Activated CD4-positive, CD25-positive, alpha-beta regulatory T cell treated with anti-CD3 and anti-CD28 coated beads, Interleukin-2, amount 50 U/mL, for 24 hours (primary cell): ENCODE measurements around the gene ANKFY1.
"Not testable (repeated sequence)": the region's sequence is repeated elsewhere in the genome, so short reads cannot be mapped to it uniquely, and the experiment has no call there.

Experiments used
- ATAC-seq, 2 donors: fragments of 150-1000 bp; cut with Tn5 transposase; one replicate each; pipeline ENCODE4 v1.10.0; 2021; ENCODE audit warnings: mild to moderate bottlenecking in 1 of 2, moderate library complexity in 1 of 2

Gene ANKFY1

GRCh38 chr17:4150096-4150495 is 113.7 kb downstream of the ANKFY1 start:
- no peak for ATAC-seq

- no peak for ATAC-seq
Observed at GRCh38 chr17:4148611-4149308, 115.0 kb downstream of the ANKFY1 start.

- ATAC-seq = no peak
Observed at GRCh38 chr17:4147751-4148310, 115.9 kb downstream of the ANKFY1 start.

- no peak for ATAC-seq
Observed at GRCh38 chr17:4146641-4147040, 117.1 kb downstream of the ANKFY1 start.

GRCh38 chr17:4144422-4144747 is 119.4 kb downstream of the ANKFY1 start:
- no peak for ATAC-seq

- peak; percentile 74 to 79 for ATAC-seq
Observed at GRCh38 chr17:4143563-4144421, 120.0 kb downstream of the ANKFY1 start.

- ATAC-seq = peak; percentile 0 to 1
Observed at GRCh38 chr17:4142107-4142900, 121.5 kb downstream of the ANKFY1 start.

- no peak for ATAC-seq
Observed at GRCh38 chr17:4140125-4140524, 123.7 kb downstream of the ANKFY1 start.

- ATAC-seq = not testable (repeated sequence)
Observed at GRCh38 chr17:4138906-4139526, 124.8 kb downstream of the ANKFY1 start.

GRCh38 chr17:4136373-4136772 is 127.4 kb downstream of the ANKFY1 start:
- ATAC-seq = no peak

- no peak for ATAC-seq
Observed at GRCh38 chr17:4135489-4135888, 128.3 kb downstream of the ANKFY1 start.

- no peak for ATAC-seq
Observed at GRCh38 chr17:4134721-4135120, 129.1 kb downstream of the ANKFY1 start.

GRCh38 chr17:4130715-4131114 is 133.1 kb downstream of the ANKFY1 start:
- no peak for ATAC-seq

GRCh38 chr17:4127555-4127954 is 136.2 kb downstream of the ANKFY1 start:
- no peak for ATAC-seq

GRCh38 chr17:4125552-4125951 is 138.2 kb downstream of the ANKFY1 start:
- no peak for ATAC-seq

GRCh38 chr17:4124999-4125398 is 138.8 kb downstream of the ANKFY1 start:
- no peak for ATAC-seq

- no peak for ATAC-seq
Observed at GRCh38 chr17:4120332-4120731, 143.4 kb downstream of the ANKFY1 start.

- no peak for ATAC-seq
Observed at GRCh38 chr17:4119299-4119698, 144.5 kb downstream of the ANKFY1 start.

- no peak for ATAC-seq
Observed at GRCh38 chr17:4118015-4118743, 145.6 kb downstream of the ANKFY1 start.

GRCh38 chr17:4116516-4116915 is 147.3 kb downstream of the ANKFY1 start:
- no peak for ATAC-seq
